ENCODE data around the gene FRMD1. TPM values are rescaled to one million over a fixed set of nuclear protein-coding genes. Genes with fewer than 3 reads are reported as not detected.

FRMD1 gene
- total and polyA plus RNA-seq, 2 of the 8 experiments (the other 6 are each of a cell fraction or from before 2014, with no cell fraction given) = 0.36 TPM; not detected in 1

GRCh38 chr6:168070804-168071203 is 8.2 kb downstream of the FRMD1 start (continued):
- TF ChIP-seq E2F6 (IDR thresholded peaks at IDR 0.05) = no peak
- TF ChIP-seq RAD21 (IDR thresholded peaks at IDR 0.05 in 1 of 2, conservative IDR thresholded peaks at IDR 0.05 in 1 of 2; ENCODE audit: low read depth in 2 of 2, low read length in 2 of 2) = no peak
- no peak for TF ChIP-seq POU5F1 (IDR thresholded peaks at IDR 0.05; ENCODE audit: low read depth, low read length)
